ENCODE data around the gene PDE3A.

Gene PDE3A

DNA sequence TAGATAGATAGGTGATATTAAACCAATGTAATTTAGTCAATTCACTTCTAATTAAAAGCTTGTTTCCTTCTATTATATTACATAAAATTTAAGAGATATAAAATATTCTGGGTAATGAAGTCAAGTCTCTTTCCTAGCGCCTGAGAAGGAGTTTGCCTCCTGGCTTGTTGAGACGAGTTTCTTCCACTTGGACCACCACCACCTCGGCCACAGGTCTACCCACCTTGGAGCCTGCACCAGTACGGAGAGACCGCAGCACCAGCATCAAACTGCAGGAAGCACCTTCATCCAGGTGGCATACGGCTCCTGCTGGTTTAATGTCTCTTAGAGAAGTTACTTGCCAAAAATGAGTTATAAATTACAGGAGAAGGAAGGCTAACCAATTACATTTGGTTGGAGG lies 247.8 kb downstream of the PDE3A start:
- no peaks in the 10 kb centered on the region for H3K9me3 ChIP-seq (ENCODE audit: low read depth, low read length)
- H3K4me3 ChIP-seq: no peak overlapping the region
- H3K9ac ChIP-seq (ENCODE audit: insufficient read length): no peak overlapping the region
- TF ChIP-seq POLR2AphosphoS5 (IDR thresholded peaks at IDR 0.05; ENCODE audit: borderline replicate concordance, low read depth, low read length) (no peak), FOXP2 (optimal IDR thresholded peaks at IDR 0.05; ENCODE audit: control extremely low read depth, extremely low read length, insufficient read depth) (no peak), EZH2 (IDR thresholded peaks at IDR 0.05) (no peak)
- no peak overlapping the region for H3K27ac ChIP-seq
- H3K36me3 ChIP-seq (ENCODE audit: insufficient read depth, low read length): no peaks in the 10 kb centered on the region
- no peak for DNase-seq (ENCODE audit: low read depth, low spot score)

DNA sequence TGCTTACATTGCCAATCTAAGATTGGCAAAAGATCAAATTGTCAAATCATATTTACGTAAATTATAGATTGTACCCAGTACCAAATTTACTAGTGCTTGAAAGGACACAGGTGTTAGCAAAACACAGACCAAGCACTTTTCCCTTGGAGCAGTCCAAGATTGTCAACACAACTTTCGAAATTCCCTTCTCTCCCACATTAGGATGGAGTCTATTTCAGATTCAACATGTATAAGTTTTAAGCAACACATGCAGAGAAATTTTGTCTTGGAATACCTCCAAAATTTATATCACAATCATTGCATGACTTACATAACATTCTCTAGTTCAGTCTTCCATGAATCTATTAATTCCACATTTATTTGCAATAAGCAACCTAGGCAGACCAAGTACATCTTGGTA lies 251.9 kb downstream of the PDE3A start:
- Histone ChIP-seq H3K9me3 (ENCODE audit: low read depth, low read length) (no peaks in the 10 kb centered on the region), H3K4me3 (peak overlapping the region; percentile 68), H3K27ac (peak overlapping the region; percentile 84), H3K9ac (ENCODE audit: insufficient read length) (no peak overlapping the region), H3K36me3 (ENCODE audit: insufficient read depth, low read length) (no peaks in the 10 kb centered on the region)
- peak; percentile 52 for DNase-seq (ENCODE audit: low read depth, low spot score)
- TF ChIP-seq FOXP2 (optimal IDR thresholded peaks at IDR 0.05; ENCODE audit: control extremely low read depth, extremely low read length, insufficient read depth) (no peak), POLR2AphosphoS5 (IDR thresholded peaks at IDR 0.05; ENCODE audit: borderline replicate concordance, low read depth, low read length) (no peak), EZH2 (IDR thresholded peaks at IDR 0.05) (no peak)

- Histone ChIP-seq H3K36me3 (ENCODE audit: insufficient read depth, low read length) (no peaks in the 10 kb centered on the region), H3K9ac (ENCODE audit: insufficient read length) (no peak overlapping the region), H3K27ac (no peak overlapping the region), H3K9me3 (ENCODE audit: low read depth, low read length) (no peaks in the 10 kb centered on the region), H3K4me3 (no peak overlapping the region)
- TF ChIP-seq POLR2AphosphoS5 (IDR thresholded peaks at IDR 0.05; ENCODE audit: borderline replicate concordance, low read depth, low read length): no peak
- TF ChIP-seq FOXP2 (optimal IDR thresholded peaks at IDR 0.05; ENCODE audit: control extremely low read depth, extremely low read length, insufficient read depth): no peak
- TF ChIP-seq EZH2 (IDR thresholded peaks at IDR 0.05): no peak
- no peak for DNase-seq (ENCODE audit: low read depth, low spot score)
Observed at GRCh38 chr12:20624718-20625117, 256.4 kb downstream of the PDE3A start.

GRCh38 chr12:20625531-20625930 lies 257.2 kb downstream of the PDE3A start:
- Histone ChIP-seq H3K36me3 (ENCODE audit: insufficient read depth, low read length) (no peaks in the 10 kb centered on the region), H3K4me3 (no peak overlapping the region), H3K9me3 (ENCODE audit: low read depth, low read length) (no peaks in the 10 kb centered on the region), H3K27ac (no peak overlapping the region), H3K9ac (ENCODE audit: insufficient read length) (no peak overlapping the region)
- no peak for DNase-seq (ENCODE audit: low read depth, low spot score)
- TF ChIP-seq POLR2AphosphoS5 (IDR thresholded peaks at IDR 0.05; ENCODE audit: borderline replicate concordance, low read depth, low read length) (no peak), EZH2 (IDR thresholded peaks at IDR 0.05) (no peak), FOXP2 (optimal IDR thresholded peaks at IDR 0.05; ENCODE audit: control extremely low read depth, extremely low read length, insufficient read depth) (no peak)

- no peak overlapping the region for H3K4me3 ChIP-seq
- no peak overlapping the region for H3K9ac ChIP-seq (ENCODE audit: insufficient read length)
- H3K36me3 ChIP-seq (ENCODE audit: insufficient read depth, low read length): no peaks in the 10 kb centered on the region
- no peak for DNase-seq (ENCODE audit: low read depth, low spot score)
- no peaks in the 10 kb centered on the region for H3K9me3 ChIP-seq (ENCODE audit: low read depth, low read length)
- TF ChIP-seq POLR2AphosphoS5 (IDR thresholded peaks at IDR 0.05; ENCODE audit: borderline replicate concordance, low read depth, low read length) (no peak), FOXP2 (optimal IDR thresholded peaks at IDR 0.05; ENCODE audit: control extremely low read depth, extremely low read length, insufficient read depth) (no peak), EZH2 (IDR thresholded peaks at IDR 0.05) (no peak)
- no peak overlapping the region for H3K27ac ChIP-seq
Observed at GRCh38 chr12:20627001-20627588, 258.8 kb downstream of the PDE3A start.

DNA sequence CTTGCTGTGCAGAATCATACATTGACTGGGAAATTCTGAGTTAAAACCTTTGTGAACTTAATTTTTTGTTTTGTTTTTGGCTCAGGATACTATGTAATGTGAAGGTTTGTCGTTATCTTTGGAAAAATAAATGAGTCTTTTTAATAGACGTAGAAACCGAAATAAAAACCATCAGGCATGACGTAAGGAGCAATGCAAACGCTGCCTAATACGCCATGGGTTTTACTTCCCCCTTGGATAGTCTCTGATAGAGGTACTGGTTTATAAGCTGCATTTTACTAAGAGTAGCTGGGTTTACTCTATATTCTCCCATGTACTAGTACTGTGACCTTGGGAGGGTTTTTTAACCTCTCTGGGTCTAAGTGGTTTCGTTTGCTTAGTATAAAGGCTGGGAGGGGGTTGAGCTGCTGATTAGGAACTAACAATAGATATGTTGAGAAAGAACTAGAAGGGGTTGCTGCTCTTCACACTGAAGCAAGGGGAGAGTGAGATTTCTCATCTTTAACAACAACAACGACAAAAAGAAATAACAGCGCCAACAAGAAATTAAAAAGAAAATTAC lies 260.0 kb downstream of the PDE3A start:
- Histone ChIP-seq H3K27ac (no peak overlapping the region), H3K9ac (ENCODE audit: insufficient read length) (no peak overlapping the region), H3K36me3 (ENCODE audit: insufficient read depth, low read length) (no peaks in the 10 kb centered on the region), H3K9me3 (ENCODE audit: low read depth, low read length) (no peaks in the 10 kb centered on the region), H3K4me3 (no peak overlapping the region)
- no peak for DNase-seq (ENCODE audit: low read depth, low spot score)
- TF ChIP-seq FOXP2 (optimal IDR thresholded peaks at IDR 0.05; ENCODE audit: control extremely low read depth, extremely low read length, insufficient read depth): no peak

GRCh38 chr12:20628999-20629398 lies 260.7 kb downstream of the PDE3A start:
- Histone ChIP-seq H3K9ac (ENCODE audit: insufficient read length) (no peak overlapping the region), H3K36me3 (ENCODE audit: insufficient read depth, low read length) (no peaks in the 10 kb centered on the region), H3K27ac (no peak overlapping the region; the same call in 1 of the 2 replicates)

DNA sequence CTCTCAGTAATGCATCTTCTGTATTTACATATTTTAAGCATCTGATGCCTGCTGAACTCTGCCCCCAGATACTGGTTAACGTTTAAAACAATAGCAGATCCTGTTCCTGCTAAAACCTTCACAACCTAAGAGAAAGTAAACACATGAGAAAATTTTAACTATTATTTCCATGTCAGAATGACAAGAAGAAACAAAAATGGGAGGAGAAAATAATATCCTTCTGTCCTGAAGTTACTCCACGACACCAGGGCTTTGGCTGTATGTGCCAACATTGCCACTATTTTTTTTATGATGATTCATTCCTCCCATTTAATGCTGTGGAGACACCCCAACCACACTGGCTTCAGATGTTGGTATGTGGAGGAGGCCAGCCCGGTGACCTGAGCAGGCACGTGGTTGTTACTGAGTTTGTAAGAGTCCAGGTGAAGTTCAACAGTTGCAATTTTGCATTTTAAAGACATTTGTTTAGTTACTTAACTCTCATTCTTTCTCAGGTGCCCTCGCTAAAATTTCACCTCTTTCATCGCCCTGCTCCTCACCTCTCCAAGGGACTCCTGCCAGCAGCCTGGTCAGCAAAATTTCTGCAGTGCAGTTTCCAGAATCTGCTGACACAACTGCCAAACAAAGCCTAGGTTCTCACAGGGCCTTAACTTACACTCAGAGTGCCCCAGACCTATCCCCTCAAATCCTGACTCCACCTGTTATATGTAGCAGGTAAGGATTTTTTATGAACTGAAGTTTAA lies 261.2 kb downstream of the PDE3A start:
- no peak overlapping the region for H3K4me3 ChIP-seq
- no peak overlapping the region for H3K9ac ChIP-seq (ENCODE audit: insufficient read length)
- no peak overlapping the region; the same call in 1 of the 2 replicates for H3K27ac ChIP-seq
- H3K36me3 ChIP-seq (ENCODE audit: insufficient read depth, low read length): no peaks in the 10 kb centered on the region
- H3K9me3 ChIP-seq (ENCODE audit: low read depth, low read length): no peaks in the 10 kb centered on the region
- TF ChIP-seq EZH2 (IDR thresholded peaks at IDR 0.05) (no peak), FOXP2 (optimal IDR thresholded peaks at IDR 0.05; ENCODE audit: control extremely low read depth, extremely low read length, insufficient read depth) (no peak), POLR2AphosphoS5 (IDR thresholded peaks at IDR 0.05; ENCODE audit: borderline replicate concordance, low read depth, low read length) (no peak)
- DNase-seq (ENCODE audit: low read depth, low spot score): no peak

More at GRCh38 chr12:20628999-20629398, 260.7 kb downstream of the PDE3A start:
- DNase-seq (ENCODE audit: low read depth, low spot score): no peak
- TF ChIP-seq POLR2AphosphoS5 (IDR thresholded peaks at IDR 0.05; ENCODE audit: borderline replicate concordance, low read depth, low read length) (no peak), EZH2 (IDR thresholded peaks at IDR 0.05) (no peak), FOXP2 (optimal IDR thresholded peaks at IDR 0.05; ENCODE audit: control extremely low read depth, extremely low read length, insufficient read depth) (no peak)
- Histone ChIP-seq H3K9me3 (ENCODE audit: low read depth, low read length) (no peaks in the 10 kb centered on the region), H3K4me3 (no peak overlapping the region)

All from SK-N-MC (cell line).